NCI-H1417 (cell line): ENCODE data around the gene AGBL1.

Experiments used
- DNase-seq, 3 experiments: peaks; one replicate each; lab custom pipeline; 2025; lab: John Stamatoyannopoulos, UW

The AGBL1 gene

DNA sequence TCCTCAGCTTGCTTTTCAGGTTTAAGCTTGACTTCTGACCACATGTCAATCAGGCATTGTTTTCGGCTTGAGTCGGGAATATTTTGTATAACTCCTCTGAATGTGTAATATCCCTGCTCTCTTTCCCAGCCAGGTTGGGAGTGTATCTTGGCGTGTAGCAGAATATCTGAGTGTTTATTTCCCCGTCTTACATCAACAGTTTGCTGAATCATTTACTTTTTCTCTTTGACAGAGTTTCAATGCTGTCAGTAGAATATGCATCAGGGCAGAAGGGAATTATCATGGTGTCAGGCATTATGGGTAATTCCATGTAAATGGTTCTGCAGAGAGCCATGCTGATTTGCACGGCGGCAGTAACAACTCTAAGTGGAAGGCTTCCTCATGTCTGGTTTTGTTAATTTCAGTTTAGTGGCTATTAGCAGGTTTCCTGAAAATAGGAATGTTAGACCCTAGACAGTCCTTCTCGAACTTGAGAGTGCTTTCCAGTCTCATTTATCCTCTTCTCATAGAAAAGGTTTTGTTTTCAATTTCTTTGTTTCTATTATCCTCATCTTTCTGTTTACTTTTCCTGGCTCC, 566.3 kb downstream of the AGBL1 start:
- DNase-seq: peak in 2 of 3 experiments; percentile 33 to 37

DNA sequence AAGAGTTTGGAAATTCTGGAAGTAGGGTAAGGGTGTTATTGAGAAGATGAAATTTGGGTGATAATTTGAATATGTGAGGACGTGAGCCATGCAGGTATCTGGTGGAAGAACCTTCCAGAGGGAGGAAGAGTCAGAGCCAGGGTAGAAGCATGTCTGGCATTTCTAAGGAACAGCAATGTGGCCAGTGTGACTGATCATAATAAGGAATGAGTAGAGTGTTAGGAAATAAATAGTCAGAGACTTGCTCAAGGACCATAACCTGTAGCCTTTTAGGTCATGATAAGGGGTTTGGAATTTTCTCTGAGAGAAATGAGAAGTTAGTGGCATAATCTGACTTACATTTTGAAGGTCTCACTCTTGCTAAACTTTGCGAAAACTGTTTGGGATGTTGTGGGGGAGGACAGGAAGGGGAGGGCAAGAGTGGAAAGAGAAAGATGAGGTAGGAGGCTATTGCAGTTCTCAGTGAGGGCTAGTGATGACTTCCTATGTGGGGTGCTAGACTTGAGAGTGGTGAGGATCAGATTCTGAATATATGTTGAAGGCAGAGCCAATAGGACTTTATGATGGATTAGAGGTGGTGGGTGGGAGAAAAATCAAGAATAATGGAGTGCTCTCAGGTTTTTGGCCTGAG, 568.3 kb downstream of the AGBL1 start:
- no peak for DNase-seq

- no peak for DNase-seq
These were observed 569.6 kb downstream of the AGBL1 start for GRCh38 chr15:86649277-86649676.

GRCh38 chr15:86650094-86650493, 570.4 kb downstream of the AGBL1 start:
- no peak for DNase-seq

DNA sequence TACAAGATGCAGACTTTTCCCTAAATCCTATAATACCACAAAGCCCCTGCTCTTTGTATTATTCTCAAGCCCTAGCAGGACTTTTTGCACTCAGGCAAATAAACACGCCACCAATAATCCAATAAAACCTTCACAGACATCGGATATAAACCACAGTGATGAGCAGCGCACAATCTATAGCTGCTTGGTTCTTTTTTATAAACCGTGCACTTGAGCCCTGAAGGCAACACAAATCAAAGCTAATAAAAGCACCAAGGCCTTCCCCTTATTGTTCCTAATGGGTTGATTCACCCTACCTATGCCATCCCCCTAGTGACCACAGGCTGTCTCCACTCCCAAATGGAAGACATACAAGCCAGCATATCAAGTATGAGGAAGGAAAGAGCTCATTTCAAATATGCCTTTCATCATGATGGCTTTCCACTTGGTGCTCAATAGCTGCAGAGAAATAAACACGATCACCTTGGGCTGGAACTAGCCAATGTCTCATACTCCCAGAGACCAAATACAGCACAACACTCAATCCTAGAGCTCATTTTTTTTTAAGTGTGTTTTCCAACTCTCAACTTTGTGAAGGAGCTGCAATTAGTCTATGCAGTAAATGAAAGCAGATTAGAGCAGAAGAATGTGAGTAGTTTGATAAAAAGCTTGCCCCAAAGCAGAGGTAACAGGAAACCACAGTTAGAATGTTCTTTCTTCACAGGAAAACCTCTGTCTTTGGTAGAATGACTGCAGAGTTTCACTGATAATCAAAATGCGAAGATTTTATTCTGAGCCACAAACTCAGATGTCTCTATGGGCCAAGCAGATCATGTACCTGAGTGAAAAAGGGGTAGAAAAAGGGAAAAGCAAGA, 573.9 kb downstream of the AGBL1 start:
- no peak for DNase-seq

DNA sequence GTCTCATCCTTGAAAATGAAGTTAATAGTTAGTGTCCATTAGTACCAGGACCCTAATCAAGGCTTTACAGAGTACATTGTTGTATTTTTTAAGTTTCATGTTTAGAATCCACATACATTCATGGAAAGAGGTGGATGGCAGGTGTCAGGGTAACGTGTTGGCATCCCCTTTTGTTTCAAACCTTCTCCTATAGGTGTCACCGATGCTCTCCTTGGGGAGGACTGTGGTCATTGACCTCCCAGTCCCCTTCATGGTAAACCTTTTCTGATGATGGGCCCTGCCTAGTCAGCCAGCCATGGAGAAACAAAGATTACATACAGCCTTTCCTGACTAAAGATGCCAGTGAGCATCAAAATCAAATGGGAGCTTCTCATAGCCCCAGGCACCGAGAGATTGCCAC, 574.8 kb downstream of the AGBL1 start:
- DNase-seq: no peak

DNA sequence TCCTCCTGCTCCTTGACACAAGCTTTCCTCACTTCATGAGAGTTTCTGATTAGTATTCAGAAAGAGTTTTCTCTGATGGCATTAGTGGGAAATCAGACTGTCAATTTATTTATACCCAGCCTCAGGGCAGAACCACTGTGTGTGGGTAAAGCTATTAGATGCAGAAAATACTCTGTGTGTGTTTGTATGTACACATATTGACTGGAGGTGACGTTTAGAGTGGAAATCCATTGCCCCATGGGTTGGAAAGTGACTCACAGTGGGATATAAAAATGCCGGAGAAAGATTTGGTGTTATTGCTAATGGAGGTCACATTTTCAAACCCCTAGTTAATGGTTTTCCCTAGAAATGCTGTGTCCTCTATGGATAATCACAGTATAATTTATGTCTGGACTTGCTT, 577.6 kb downstream of the AGBL1 start:
- no peak for DNase-seq

DNA sequence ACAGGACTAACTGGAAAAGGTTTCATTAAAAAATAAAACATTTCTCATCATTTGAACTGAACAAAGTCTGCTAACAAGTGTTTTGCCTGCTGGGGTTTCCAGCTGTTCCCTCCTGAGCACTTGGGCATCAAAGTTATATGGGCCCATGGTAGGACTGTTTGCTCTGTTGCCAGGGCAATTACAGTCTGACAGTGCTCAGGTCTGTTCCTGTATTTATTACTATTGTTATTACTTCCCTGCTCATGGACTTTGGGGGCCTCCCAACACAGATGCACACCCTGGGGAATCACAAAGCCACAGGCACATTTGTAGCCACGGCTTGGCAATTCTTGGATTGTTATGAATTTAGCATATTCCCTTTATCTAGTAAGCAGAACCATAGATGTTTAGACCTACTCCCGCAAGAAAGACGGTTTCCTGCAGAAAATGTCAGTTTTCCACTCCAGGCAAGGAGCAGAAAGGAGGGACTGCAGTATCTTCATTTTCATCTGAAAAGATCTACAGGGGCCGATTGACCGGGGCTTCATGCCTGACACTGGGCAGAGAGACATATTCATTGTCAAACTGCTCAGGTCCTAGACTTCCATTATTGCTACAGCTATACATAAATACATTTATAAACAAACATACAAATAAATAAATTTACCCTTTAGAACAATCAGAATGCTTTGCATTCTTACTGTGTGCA, 580.2 kb downstream of the AGBL1 start:
- peak in 1 of 3 experiments; percentile 35 for DNase-seq

DNA sequence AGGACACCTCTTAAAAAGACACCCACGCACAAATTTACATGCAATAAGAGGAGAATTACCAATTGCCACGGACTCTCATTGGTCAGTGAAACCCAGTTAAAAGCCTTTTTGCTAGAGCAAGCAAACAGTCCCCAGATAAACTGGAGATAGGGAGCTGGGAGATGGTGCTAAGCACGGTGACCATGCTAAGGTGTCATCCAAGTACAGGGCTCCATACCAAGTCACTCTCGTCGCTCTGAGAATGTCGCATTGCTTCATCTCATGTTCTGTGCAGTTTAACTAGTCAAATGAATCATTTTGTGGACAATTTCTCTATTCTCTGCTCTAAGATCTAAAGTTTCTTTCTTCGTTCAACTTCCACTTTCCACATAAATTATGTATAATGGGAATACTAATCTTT, 581.9 kb downstream of the AGBL1 start:
- no peak for DNase-seq

GRCh38 chr15:86663304-86663703, 583.6 kb downstream of the AGBL1 start:
- DNase-seq: no peak

DNA sequence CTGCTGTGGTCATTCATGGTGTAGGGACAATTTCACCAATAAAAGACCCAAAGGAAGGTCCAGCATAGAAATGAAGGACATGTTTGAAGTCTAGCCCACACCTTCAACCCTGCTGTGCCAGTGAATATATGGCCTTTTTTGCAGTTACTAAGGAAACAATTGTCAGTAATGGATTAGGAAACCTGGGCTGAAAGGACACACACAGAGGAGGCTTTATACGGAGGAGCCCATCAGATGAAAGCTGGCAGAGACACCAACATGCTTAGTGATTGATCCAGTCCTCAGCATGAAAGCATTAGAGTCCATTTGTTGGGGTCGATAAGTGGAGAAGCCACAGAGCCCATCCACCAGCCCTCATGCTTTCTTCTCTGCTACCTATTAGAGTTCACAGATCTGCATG, 584.3 kb downstream of the AGBL1 start:
- DNase-seq: peak in 1 of 3 experiments; percentile 19

- DNase-seq: no peak
These were observed 584.9 kb downstream of the AGBL1 start for GRCh38 chr15:86664581-86664980.

DNA sequence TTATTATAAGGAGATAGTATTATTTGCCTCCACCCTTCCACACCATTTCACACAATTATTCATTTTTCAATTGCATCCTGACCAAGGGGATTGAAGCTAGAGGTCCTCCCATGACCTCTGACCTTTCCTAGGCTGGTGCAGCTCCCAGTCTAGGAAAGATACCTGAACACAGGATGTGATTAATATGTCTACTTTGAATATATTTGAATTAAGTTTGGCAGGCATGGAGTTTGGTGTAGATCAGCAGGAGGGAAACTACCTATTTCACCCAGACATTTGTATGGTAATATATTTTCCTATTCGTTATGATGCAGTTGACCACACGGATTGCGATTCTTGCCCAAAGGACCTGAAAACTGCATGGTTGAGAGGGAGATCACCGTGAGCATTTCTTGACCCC, 596.3 kb downstream of the AGBL1 start:
- DNase-seq: no peak

GRCh38 chr15:86677278-86677677, 597.6 kb downstream of the AGBL1 start:
- no peak for DNase-seq

DNA sequence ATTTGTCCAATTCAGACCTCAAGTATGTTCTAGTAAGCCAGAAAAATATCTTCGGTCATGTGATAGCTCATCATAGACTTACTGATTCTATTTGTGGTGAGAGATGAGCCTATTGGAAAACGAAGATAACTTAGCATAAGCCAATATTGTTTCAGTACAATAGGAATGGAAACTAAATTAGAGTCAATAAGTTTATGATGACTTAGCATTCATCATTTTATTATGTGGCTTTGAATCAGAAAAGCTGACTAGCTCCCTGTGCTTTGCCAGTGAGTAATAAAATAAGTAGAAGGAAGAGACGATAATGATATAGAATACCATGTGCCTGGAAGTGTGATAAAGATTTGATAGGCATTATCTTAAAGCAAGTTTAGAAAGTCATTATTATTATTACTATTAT, 605.6 kb downstream of the AGBL1 start:
- DNase-seq: no peak

- DNase-seq: no peak
These were observed 609.3 kb downstream of the AGBL1 start for GRCh38 chr15:86689006-86689405.

DNA sequence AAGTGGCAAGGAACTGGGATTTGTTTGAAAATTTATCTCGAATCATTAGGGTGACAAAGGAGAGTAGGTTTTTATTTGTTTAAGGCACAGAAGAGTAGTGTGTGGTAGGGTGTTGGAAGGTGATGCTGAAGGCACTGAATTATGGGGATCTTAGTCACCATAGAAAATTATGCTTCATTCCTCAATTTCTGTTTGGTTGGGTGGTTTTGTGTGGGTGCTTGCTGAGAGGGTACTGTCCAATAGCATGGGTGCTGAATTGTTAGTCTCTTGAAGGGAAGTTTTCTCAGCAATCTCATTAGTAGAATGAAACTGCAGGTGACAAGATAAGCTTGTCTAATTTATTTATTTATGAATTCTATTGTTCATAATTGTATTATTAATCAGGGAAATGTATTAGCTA, 610.9 kb downstream of the AGBL1 start:
- peak in 1 of 3 experiments; percentile 40 for DNase-seq

GRCh38 chr15:86691091-86691663, 611.5 kb downstream of the AGBL1 start:
- DNase-seq: peak in 2 of 3 experiments; percentile 26 to 73

- no peak for DNase-seq
These were observed 621.4 kb downstream of the AGBL1 start for GRCh38 chr15:86700864-86701610.

GRCh38 chr15:86701611-86701963, 621.9 kb downstream of the AGBL1 start:
- DNase-seq: no peak

DNA sequence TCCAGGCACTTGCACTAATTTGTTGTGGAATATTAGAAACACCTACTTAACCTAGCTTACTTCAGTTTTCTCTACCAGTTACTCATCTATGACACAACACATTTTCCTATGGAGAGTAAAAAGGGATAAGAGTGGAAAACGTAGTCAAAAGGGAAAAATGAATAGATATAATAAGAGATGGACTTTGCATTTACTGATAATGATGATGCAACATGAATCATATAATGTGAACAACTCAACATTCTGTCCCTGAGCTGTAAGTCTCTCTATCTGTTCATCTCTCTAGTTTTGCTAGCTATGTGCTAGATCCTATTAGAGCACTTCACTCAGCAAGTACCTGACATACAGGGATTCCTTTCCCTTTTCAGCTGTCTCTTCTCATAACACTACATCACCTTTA, 627.1 kb downstream of the AGBL1 start:
- DNase-seq: no peak

DNA sequence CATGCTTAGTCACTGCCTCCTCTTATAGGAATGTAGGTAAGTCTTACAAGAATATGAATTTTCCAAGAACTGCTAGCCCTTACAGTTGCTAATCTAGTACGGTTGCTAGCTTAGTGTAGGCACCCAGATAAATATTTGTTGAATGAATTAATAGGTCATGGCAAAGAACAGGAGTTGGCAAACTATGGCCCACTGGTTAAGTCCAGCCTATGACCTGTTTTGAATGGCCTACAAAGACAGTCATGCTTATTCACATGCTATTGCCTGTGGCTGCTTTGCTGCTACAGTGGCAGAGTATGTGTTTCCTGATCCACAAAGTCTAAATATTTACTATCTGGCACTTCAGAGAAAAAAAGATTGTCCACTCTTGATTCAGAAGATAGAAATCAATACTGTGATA, 631.8 kb downstream of the AGBL1 start:
- no peak for DNase-seq
